Measurements from ENCODE around the gene TGFBR2.

TGFBR2 gene

GRCh38 chr3:30670292-30670691, 63.9 kb downstream of the TGFBR2 start:
- Histone ChIP-seq H3K9me3 (ENCODE audit: insufficient read depth, low read length) (no peaks in the 10 kb centered on the region), H3K79me2 (ENCODE audit: low read length) (no peaks in the 10 kb centered on the region), H3K9ac (ENCODE audit: low read length) (no peak overlapping the region), H3K36me3 (replicated peaks; ENCODE audit: low read depth, low read length) (peaks cover 35% of the 10 kb centered on the region), H3K27ac (ENCODE audit: low read length) (no peak overlapping the region), H3K4me1 (ENCODE audit: low read length) (peaks cover 17% of the 10 kb centered on the region), H2AFZ (ENCODE audit: low read depth, low read length) (no peak overlapping the region), H3K4me3 (ENCODE audit: low read length) (no peak overlapping the region), H3K27me3 (ENCODE audit: low read depth, low read length) (peaks cover 9% of the 10 kb centered on the region; the same call in 1 of the 2 replicates), H4K20me1 (ENCODE audit: insufficient read depth, low read length) (no peaks in the 10 kb centered on the region), H3K4me2 (ENCODE audit: low read length) (no peak overlapping the region)
- no peak for TF ChIP-seq EZH2phosphoT487 (IDR thresholded peaks at IDR 0.05; ENCODE audit: low read depth)
- TF ChIP-seq CTCF (IDR thresholded peaks at IDR 0.05; ENCODE audit: low read depth, low read length), result no peak

GRCh38 chr3:30671527-30672286, 65.3 kb downstream of the TGFBR2 start:
- H2AFZ ChIP-seq (ENCODE audit: low read depth, low read length), result no peak overlapping the region
- TF ChIP-seq CTCF (IDR thresholded peaks at IDR 0.05; ENCODE audit: low read depth, low read length), result no peak
- no peak for TF ChIP-seq EZH2phosphoT487 (IDR thresholded peaks at IDR 0.05; ENCODE audit: low read depth)
- no peak overlapping the region for H3K9ac ChIP-seq (ENCODE audit: low read length)
- H4K20me1 ChIP-seq (ENCODE audit: insufficient read depth, low read length), result peaks cover 4% of the 10 kb centered on the region; the same call in 1 of the 2 replicates
- H3K4me2 ChIP-seq (ENCODE audit: low read length), result no peak overlapping the region
- no peak overlapping the region for H3K27ac ChIP-seq (ENCODE audit: low read length)
- H3K27me3 ChIP-seq (ENCODE audit: low read depth, low read length), result peaks cover 16% of the 10 kb centered on the region
- no peaks in the 10 kb centered on the region for H3K79me2 ChIP-seq (ENCODE audit: low read length)
- peaks cover 27% of the 10 kb centered on the region for H3K4me1 ChIP-seq (ENCODE audit: low read length)
- no peak overlapping the region for H3K4me3 ChIP-seq (ENCODE audit: low read length)
- H3K36me3 ChIP-seq (replicated peaks; ENCODE audit: low read depth, low read length), result peaks cover 42% of the 10 kb centered on the region
- H3K9me3 ChIP-seq (ENCODE audit: insufficient read depth, low read length), result no peaks in the 10 kb centered on the region

- H3K4me3 ChIP-seq (ENCODE audit: low read length), result no peak overlapping the region
- no peak overlapping the region for H3K27ac ChIP-seq (ENCODE audit: low read length)
- H4K20me1 ChIP-seq (ENCODE audit: insufficient read depth, low read length), result peaks cover 8% of the 10 kb centered on the region; the same call in 1 of the 2 replicates
- no peak overlapping the region for H3K4me2 ChIP-seq (ENCODE audit: low read length)
- H2AFZ ChIP-seq (ENCODE audit: low read depth, low read length), result no peak overlapping the region
- peaks cover 19% of the 10 kb centered on the region for H3K27me3 ChIP-seq (ENCODE audit: low read depth, low read length)
- H3K9ac ChIP-seq (ENCODE audit: low read length), result no peak overlapping the region
- TF ChIP-seq CTCF (IDR thresholded peaks at IDR 0.05; ENCODE audit: low read depth, low read length) (no peak), EZH2phosphoT487 (IDR thresholded peaks at IDR 0.05; ENCODE audit: low read depth) (no peak)
- H3K9me3 ChIP-seq (ENCODE audit: insufficient read depth, low read length), result no peaks in the 10 kb centered on the region
- peaks cover 2% of the 10 kb centered on the region; the same call in 1 of the 2 replicates for H3K79me2 ChIP-seq (ENCODE audit: low read length)
- peaks cover 27% of the 10 kb centered on the region for H3K4me1 ChIP-seq (ENCODE audit: low read length)
- peaks cover 43% of the 10 kb centered on the region for H3K36me3 ChIP-seq (replicated peaks; ENCODE audit: low read depth, low read length)
Measured at GRCh38 chr3:30672287-30672735, 65.9 kb downstream of the TGFBR2 start.

DNA sequence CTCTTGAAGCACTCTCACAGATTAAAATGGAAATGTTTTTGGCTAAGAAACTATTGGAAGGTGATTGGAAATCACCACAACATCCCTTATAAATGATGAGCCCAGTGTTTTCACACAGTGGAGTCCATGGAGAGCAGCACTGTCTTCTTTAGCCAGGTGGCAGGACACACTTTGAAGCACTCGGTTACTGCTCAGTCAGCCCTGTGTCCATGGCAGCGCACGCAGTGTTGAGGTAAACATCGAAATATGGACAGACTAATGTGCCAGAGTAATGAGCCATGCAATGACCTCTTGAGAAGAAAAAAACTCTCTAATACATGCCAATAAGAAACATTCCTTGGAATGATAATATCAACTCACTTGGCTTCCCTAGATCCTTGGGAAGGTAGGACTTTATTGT, 66.6 kb downstream of the TGFBR2 start:
- Histone ChIP-seq H4K20me1 (ENCODE audit: insufficient read depth, low read length) (peaks cover 12% of the 10 kb centered on the region; the same call in 1 of the 2 replicates), H2AFZ (ENCODE audit: low read depth, low read length) (no peak overlapping the region), H3K4me2 (ENCODE audit: low read length) (no peak overlapping the region), H3K36me3 (replicated peaks; ENCODE audit: low read depth, low read length) (peaks cover 49% of the 10 kb centered on the region), H3K4me1 (ENCODE audit: low read length) (peaks cover 29% of the 10 kb centered on the region), H3K79me2 (ENCODE audit: low read length) (peaks cover 2% of the 10 kb centered on the region; the same call in 1 of the 2 replicates), H3K27me3 (ENCODE audit: low read depth, low read length) (peaks cover 25% of the 10 kb centered on the region), H3K9me3 (ENCODE audit: insufficient read depth, low read length) (no peaks in the 10 kb centered on the region), H3K9ac (ENCODE audit: low read length) (no peak overlapping the region), H3K4me3 (ENCODE audit: low read length) (no peak overlapping the region), H3K27ac (ENCODE audit: low read length) (no peak overlapping the region)
- TF ChIP-seq CTCF (IDR thresholded peaks at IDR 0.05; ENCODE audit: low read depth, low read length) (no peak), EZH2phosphoT487 (IDR thresholded peaks at IDR 0.05; ENCODE audit: low read depth) (no peak)
